Left lung (tissue), 10 donors: ENCODE results near the gene ADAM12. TPM values are rescaled to one million over a fixed set of nuclear protein-coding genes. Genes with fewer than 3 reads are reported as not detected.

ENCODE experiments used
- ATAC-seq: fragments of 200-7000 bp; cut with Tn5 transposase; one replicate; pipeline ENCODE4 v1.9.1; 2020; ENCODE audit warnings: moderate library complexity
- DNase-seq, 4 donors: peaks; one replicate each; pipeline ENCODE4 v3.0.0-alpha.2; 2013 to 2020
- H3K27ac ChIP-seq, 2 donors: fragments of 200-600 bp; sonication (generic) in 1 of 2; one replicate each; pipeline versions ENCODE4 v1.5.0 to v1.8.0; 2020 to 2021
- H3K27me3 ChIP-seq, 2 donors: fragments of 200-600 bp; sonication (generic) in 1 of 2; one replicate each; pipeline versions ENCODE4 v1.5.0 to v1.8.0; 2020 to 2021
- H3K36me3 ChIP-seq, 2 donors: fragments of 200-600 bp; sonication (generic) in 1 of 2; one replicate each; pipeline versions ENCODE4 v1.5.0 to v1.8.0; 2020 to 2021
- H3K4me1 ChIP-seq, 2 donors: fragments of 200-600 bp; one replicate each; pipeline ENCODE4 v1.8.0; 2021
- H3K4me3 ChIP-seq, 2 donors: fragments of 200-600 bp; sonication (generic) in 1 of 2; one replicate each; pipeline versions ENCODE4 v1.5.0 to v1.8.0; 2020 to 2021; ENCODE audit warnings: mild to moderate bottlenecking in 1 of 2
- H3K9me3 ChIP-seq, 2 donors: fragments of 200-600 bp; sonication (generic) in 1 of 2; one replicate each; pipeline versions ENCODE4 v1.5.0 to v1.8.0; 2020 to 2021
- intact Hi-C, 2 donors: fragments of 100-400 bp; cut with DNase I; formaldehyde crosslinking; loops; one replicate each; pipeline versions ENCODE4 v1.11.2 to v1.14.2; 2022
- polyA plus RNA-seq, 6 donors: library from polyadenylated mRNA; unstranded; fragments of 120-200 nt; gene quantifications; one replicate each; pipeline ENCODE4 v1.2.1, GENCODE V29; 2013; ENCODE audit not compliant: insufficient read length in 6 of 6
- total RNA-seq, 2 donors: library from RNA; stranded (reverse); fragmentation: NEBNext Ultra II Directional; extraction: Animal tissue kit (Norgen Biotek cat#: 25700); gene quantifications; one replicate each; pipeline ENCODE4 v1.2.1, GENCODE V29; 2021
- TF ChIP-seq, protein P1 (sequence below), 2 donors: fragments of 200-600 bp; sonication (generic) in 1 of 2; IDR thresholded peaks; one replicate each; pipeline versions ENCODE4 v1.5.0 to v1.8.0; 2021; ENCODE audit warnings: antibody characterized with exemption in 2 of 2
- donor health status: DM: no; HTN: yes; CAD: no.
- donor health status: DM: no; HTN: no; CAD: no.

ADAM12 gene
- total and polyA plus RNA-seq, 8 donors, result 2.6 to 22.4 (median 10.7) TPM

DNA sequence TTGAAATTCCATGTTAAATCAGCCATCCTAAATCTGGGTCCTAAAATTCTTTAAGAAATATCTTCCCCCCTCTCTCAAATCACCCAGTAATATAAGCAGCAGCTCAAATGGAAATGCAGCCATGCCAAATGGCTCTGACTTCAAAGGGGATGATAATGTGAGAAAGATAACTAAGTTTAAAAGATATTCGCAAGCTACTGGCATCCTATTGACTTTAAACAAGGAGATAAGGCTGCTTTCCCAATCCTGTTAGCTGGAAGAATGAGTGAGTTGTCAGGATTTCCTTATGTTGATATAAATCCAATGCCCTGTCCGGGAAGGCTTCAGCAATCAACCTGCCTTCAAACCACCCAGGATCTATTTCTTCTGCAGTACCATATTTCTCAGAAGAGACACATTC, 320.0 kb downstream of the ADAM12 start:
- DNase-seq (peak in 2 of 4 donors; percentile 80), ATAC-seq (no peak)
- H3K9me3 ChIP-seq, result no peaks in the 10 kb centered on the region
- no peaks in the 10 kb centered on the region for H3K36me3 ChIP-seq
- TF ChIP-seq, protein P1, sequence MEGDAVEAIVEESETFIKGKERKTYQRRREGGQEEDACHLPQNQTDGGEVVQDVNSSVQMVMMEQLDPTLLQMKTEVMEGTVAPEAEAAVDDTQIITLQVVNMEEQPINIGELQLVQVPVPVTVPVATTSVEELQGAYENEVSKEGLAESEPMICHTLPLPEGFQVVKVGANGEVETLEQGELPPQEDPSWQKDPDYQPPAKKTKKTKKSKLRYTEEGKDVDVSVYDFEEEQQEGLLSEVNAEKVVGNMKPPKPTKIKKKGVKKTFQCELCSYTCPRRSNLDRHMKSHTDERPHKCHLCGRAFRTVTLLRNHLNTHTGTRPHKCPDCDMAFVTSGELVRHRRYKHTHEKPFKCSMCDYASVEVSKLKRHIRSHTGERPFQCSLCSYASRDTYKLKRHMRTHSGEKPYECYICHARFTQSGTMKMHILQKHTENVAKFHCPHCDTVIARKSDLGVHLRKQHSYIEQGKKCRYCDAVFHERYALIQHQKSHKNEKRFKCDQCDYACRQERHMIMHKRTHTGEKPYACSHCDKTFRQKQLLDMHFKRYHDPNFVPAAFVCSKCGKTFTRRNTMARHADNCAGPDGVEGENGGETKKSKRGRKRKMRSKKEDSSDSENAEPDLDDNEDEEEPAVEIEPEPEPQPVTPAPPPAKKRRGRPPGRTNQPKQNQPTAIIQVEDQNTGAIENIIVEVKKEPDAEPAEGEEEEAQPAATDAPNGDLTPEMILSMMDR (IDR thresholded peaks at IDR 0.05), result no peak
- no peak overlapping the region for H3K27ac ChIP-seq
- peaks cover 0 to 2% of the 10 kb centered on the region in 2 donors for H3K4me1 ChIP-seq
- intact Hi-C loops, result no loop called here
- no peaks in the 10 kb centered on the region for H3K27me3 ChIP-seq
- no peak overlapping the region for H3K4me3 ChIP-seq

DNA sequence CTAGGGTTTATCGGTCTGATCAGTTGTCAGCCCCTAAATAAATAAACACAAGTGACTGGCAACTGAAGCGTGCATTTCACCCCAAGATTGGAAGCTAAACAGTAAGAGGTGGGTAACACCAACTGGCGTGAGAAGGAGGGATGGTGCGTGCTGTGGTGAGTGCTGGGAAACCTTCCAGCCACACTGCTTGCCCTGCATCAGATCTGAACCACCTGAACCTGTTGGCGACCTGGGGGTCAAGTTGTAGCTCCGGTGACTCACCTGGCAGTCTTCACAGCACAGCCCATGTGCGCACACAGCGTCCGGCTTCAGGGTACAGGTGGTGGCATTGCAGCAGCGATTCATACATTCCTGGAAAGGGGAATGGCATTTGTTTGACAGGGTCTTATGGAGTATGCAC, 321.8 kb downstream of the ADAM12 start:
- intact Hi-C loops, result no loop called here
- H3K4me1 ChIP-seq, result peaks cover 0 to 8% of the 10 kb centered on the region in 2 donors

DNA sequence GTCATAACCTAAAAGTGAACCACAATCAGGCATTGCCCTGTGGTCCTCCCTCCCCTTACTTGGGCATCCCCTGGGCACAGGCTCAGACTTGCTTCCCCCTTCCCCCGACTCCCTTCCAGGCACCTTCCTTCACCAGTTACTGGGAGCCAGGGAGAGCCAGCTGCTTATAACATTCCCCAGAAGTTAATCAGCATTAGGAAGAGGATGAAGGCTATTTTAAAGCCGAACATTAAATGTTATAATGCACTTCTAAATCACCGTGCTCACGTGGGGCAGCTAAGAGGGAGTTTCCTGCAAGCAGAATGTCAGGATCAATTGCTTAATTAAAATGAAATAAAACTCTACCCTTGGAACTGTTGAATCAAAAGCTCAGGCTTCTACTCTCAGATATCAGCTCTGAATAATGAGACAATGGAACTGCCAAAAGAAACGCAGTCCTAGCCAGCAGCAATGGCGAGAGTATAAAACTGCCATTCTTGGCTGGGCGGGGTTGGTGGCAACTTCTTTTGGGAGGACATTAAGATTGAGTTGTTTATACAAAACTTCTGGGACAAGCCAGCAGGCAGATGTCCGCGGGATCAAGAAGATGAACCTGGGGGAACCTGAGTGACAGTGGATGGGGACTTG, 322.4 kb downstream of the ADAM12 start:
- no peaks in the 10 kb centered on the region for H3K27me3 ChIP-seq
- H3K36me3 ChIP-seq, result no peaks in the 10 kb centered on the region
- peaks cover 0 to 8% of the 10 kb centered on the region in 2 donors for H3K4me1 ChIP-seq
- H3K27ac ChIP-seq, result no peak overlapping the region
- intact Hi-C loops, result no loop called here
- no peak for ATAC-seq
- DNase-seq, result no peak
- H3K9me3 ChIP-seq, result no peaks in the 10 kb centered on the region
- TF ChIP-seq, protein P1 (IDR thresholded peaks at IDR 0.05), result no peak
- no peak overlapping the region for H3K4me3 ChIP-seq

More for the DNA sequence above, 321.8 kb downstream of the ADAM12 start:
- no peak overlapping the region for H3K27ac ChIP-seq
- no peak overlapping the region for H3K4me3 ChIP-seq
- DNase-seq, result no peak
- TF ChIP-seq, protein P1 (IDR thresholded peaks at IDR 0.05), result no peak
- H3K36me3 ChIP-seq, result no peaks in the 10 kb centered on the region
- H3K27me3 ChIP-seq, result no peaks in the 10 kb centered on the region
- H3K9me3 ChIP-seq, result no peaks in the 10 kb centered on the region
- no peak for ATAC-seq

DNA sequence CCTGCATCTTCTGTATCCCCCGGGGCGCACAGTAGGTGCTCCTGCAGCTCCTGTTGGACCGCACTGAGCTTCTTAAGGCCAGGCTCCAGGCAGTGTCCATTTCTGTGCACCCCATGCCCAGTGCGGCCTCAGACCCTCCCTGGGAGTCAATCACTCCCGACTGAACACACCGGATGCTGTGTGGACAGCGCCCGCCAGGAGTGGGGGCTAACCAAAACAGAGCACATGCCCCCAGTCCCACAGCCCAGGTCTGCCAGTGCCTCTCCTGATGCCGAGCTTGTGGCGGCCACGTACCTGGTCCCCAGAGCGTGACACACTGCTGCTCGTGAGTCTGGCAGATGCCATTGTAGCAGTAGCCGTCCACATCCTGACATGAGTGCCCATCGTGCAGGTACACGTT, 323.8 kb downstream of the ADAM12 start:
- TF ChIP-seq, protein P1 (IDR thresholded peaks at IDR 0.05), result no peak
- no peak for DNase-seq
- intact Hi-C loops, result no loop called here

DNA sequence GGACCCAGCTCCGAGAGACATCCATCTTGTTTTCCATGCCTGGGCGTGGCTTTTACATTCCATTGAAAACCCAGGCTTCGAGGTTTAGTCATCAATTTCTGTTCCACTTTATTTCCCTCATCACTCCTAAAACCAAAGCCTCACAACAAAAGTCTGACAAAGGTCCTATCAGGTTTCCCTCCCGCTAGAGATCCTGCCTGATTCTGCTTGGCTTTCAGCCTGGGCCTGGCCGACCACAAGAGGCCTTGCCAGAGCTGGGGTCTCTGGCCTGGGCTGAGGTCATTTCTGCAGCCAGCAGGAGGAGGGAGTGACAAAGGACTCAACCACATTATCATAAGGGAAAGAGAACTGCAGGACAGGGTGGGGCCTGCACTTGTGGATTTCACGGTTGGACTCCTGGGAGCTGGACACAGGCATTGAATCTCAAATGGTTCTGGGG, 324.9 kb downstream of the ADAM12 start:
- DNase-seq, result no peak
- intact Hi-C loops, result no loop called here
- Histone ChIP-seq H3K27ac (no peak overlapping the region), H3K27me3 (peaks cover 0 to 3% of the 10 kb centered on the region in 2 donors), H3K4me1 (peaks cover 0 to 8% of the 10 kb centered on the region in 2 donors), H3K36me3 (no peaks in the 10 kb centered on the region), H3K4me3 (no peak overlapping the region), H3K9me3 (no peaks in the 10 kb centered on the region)
- TF ChIP-seq, protein P1 (IDR thresholded peaks at IDR 0.05), result no peak
- no peak for ATAC-seq

More for the DNA sequence above, 323.8 kb downstream of the ADAM12 start:
- Histone ChIP-seq H3K4me1 (peaks cover 0 to 8% of the 10 kb centered on the region in 2 donors), H3K9me3 (no peaks in the 10 kb centered on the region), H3K27me3 (no peaks in the 10 kb centered on the region), H3K27ac (no peak overlapping the region), H3K36me3 (no peaks in the 10 kb centered on the region), H3K4me3 (no peak overlapping the region)
- ATAC-seq, result no peak
